Activated T-cell treated with anti-CD3 and anti-CD28 coated beads for 1 hour (primary cell): ENCODE measurements around the gene SMAD2.

ENCODE experiments used
- DNase-seq: peaks from one replicate; pipeline ENCODE4 v3.0.0-alpha.2; 2020; ENCODE audit warnings: low read depth

The SMAD2 gene

DNA sequence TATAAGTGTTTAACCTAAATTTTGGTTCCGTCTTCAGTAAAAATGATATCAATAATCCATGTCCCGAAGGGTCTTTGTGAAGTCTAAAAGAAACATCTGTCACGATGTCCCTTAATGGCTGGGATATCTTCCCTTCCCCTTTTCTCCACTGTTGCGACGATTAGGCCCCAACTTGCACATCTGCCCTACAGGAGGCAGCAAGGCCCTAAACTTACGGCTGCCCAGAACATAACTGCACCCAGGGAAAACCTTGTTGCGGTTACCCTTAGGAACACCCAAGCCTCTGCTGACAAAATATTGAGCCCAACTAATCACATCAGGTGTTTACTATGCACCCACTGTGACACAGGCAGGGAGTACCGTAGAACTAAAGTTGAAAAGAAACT is 1.3 kb upstream of the SMAD2 start:
- DNase-seq, result no peak

DNA sequence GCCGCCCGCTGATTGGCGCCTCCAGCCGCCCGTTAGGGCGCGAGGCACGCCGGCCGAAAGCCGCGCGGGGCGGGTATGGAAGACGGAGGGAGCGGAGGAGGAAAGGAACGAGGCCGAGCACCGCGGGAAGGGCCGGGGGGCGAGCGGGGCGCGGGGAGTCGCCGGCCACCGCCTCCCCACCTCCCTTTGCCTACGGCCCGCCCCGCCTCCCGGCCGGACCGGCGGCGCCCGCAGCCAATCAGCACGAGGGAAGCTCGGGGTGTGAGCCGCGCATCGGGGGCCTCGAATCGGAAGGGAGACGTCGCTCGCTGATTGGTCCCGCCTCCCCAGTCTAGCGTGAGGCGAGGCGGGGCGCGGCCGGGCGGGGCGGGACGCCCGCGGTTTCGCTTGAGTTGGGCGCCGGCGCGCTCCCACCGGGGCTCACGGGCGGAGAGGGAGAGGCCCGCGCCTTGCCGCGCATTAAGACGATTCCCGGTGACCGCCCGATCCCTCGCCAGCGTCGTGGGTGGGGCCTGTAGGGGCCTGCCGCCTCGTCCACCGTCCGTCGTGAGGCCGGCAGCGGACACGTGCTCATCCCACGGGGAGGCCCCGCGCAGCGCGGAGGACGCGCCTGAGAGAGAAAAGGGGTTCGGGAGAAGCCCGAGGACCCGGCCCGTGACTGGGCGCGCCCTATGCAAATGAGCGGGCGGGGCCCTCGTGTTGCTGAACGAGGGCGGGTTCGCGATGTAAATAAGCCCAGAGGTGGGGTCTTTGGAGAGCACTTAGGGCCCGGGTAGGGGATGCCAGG is 665 bp upstream of the SMAD2 start:
- DNase-seq, result peak; percentile 91

DNA sequence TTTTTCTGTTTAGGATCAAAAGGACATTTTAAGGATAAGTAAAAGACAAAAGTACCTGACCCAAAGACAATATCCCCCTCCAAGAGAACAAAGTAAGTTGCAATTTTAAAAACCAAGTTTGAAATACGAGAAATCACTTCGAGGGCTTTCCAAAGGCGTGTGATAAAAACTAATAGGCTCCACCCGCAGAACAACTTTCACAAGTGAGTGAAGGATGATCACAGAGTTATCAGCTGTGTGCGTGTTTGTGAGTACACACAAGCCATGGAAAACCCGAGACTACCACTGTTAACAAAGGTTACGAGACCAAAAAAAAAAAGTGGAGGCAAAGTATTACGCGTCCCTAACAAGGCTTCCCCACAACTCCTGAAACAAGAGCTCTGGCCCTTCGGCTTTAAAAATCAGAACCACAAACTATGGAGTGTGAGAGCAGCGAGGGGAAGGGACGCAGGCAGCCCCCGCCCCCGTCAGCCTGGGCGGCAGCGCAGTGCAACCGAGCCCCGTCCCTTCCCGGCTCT is 719 bp downstream of the SMAD2 start:
- DNase-seq, result no peak

DNA sequence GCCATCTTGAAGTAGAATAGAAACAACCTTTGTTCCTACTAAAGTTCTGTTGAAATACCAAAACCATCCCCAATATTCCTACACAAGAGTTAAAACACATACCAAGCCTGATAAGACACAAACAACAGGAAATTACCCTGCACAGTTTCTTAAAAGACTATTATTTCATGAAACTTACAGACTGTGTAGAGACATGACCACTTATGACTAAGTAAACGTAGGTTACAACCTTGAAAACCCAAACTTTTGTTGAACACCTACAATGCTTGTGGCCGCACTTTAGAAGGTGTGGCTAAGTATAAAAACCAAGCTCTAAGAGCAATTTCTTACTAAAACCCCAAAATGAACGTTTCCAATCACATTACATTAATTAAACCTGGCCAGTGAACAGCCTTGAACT is 2.0 kb downstream of the SMAD2 start:
- no peak for DNase-seq

DNA sequence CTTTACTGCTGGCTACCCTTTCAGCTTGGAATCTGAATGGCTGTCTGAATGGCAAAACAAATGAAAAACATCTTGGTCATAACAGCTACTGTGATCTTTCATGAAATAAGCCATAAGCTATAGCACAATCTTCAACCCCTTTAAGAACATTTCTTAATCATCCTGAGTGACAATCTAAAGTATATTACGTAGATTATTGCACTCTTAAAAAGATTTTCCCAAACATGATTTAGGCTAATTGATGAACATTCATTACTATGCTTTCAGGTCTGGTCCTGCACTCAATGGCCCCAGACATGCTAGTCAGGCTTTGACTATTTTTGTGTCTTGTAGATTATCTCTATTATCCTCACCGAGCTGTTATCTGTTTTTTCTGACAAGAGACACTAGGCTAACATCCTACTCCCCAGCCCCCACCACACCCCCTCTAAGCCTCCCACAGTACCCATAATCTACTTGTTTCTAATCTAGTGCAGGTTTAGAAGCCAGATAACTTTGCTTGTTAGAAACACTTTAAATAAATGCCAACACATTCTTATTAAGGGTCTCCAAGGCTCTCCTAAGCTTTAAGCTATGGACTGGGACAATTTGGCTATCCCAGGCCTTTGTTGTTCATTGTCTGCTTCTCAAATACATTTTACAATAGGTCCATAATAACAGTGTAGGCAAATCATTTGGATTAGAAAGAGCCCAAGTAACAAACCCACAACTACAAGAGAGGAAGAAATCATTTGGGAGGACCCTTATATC is 4.2 kb downstream of the SMAD2 start:
- DNase-seq, result no peak

DNA sequence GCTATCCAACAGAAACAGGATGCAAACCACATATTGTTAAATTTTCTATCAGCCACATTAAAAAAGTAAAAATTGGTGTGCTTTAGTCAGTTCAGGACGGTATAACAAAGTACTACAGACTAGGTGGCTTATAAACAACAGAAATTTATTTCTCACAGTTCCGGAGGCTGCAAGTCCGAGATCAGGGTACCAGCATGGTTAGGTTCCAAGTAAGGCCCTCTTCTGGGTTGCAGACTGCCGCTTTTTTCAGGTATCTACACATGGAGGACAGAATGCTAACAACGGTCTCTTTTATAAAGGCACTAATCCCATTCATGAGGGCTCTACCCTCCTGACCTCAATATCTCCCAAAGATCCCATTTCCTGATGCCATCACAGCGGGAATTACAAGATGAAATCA is 10.5 kb downstream of the SMAD2 start:
- no peak for DNase-seq

DNA sequence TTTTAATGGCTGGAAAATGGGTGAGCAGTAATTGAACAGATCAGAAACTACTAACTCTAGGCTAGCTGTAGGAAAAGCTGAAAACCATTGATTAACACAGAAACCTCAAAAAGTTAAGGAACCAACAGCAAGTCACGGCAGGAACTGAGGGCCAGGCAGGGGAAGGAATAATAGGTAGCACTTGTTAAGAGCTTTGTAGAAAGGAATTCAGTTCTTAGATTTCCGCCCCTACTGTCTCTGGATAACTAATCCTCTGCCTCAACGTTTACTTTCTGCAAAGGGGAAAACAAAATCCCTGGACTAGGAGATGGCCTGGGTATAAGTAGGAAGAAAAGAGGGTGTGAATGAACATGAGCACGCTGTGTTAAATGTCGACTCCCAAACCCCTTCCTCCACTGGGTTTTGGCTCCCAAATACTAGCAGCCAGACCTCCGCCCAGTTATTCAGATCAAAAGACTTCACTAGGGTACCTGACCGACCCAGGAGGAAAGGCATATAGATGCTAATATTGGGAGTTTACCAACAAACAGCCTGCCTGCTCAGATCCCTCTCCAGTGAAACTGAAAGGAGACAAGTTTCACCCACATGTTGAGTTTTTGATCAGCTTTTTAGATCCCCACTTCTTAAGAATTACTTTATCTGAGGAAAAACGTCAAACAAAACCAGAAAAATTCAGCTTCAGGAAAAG is 12.4 kb downstream of the SMAD2 start:
- DNase-seq, result no peak

DNA sequence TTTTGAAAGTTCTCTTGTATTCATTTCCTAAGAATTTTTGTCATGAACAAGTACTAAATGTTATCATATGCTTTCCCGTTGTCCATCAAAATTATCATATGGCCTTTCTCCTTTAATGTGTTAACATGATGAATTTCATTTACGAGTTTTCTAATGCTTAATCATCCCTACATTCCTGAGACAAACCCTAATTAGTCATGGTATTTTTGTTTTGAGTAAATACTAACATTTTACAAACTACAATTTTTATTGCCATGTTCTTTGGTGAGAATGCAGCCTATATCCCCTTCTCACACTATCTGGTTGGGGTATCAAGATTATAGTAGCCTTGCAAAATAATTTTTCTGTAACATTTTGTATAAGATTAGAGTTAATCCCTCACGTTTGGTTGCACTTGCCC is 14.5 kb downstream of the SMAD2 start:
- no peak for DNase-seq

DNA sequence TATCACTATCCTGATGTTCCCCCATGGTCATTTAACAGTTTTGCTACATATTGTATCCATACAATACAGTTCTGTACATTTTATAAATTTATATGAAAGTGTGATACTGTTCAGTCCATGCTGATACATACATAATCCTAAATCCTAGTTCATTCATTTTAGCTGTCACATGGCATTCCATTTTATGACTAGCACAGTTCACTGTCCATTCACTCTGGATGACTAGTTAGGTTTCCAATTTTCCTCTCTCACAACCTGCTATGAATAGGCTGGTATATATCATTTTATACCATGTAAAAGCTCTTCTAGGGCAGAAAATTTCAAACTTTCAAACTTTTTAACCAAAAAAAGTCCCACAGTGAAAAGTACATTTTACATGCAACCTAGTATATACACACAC is 15.2 kb downstream of the SMAD2 start:
- no peak for DNase-seq

DNA sequence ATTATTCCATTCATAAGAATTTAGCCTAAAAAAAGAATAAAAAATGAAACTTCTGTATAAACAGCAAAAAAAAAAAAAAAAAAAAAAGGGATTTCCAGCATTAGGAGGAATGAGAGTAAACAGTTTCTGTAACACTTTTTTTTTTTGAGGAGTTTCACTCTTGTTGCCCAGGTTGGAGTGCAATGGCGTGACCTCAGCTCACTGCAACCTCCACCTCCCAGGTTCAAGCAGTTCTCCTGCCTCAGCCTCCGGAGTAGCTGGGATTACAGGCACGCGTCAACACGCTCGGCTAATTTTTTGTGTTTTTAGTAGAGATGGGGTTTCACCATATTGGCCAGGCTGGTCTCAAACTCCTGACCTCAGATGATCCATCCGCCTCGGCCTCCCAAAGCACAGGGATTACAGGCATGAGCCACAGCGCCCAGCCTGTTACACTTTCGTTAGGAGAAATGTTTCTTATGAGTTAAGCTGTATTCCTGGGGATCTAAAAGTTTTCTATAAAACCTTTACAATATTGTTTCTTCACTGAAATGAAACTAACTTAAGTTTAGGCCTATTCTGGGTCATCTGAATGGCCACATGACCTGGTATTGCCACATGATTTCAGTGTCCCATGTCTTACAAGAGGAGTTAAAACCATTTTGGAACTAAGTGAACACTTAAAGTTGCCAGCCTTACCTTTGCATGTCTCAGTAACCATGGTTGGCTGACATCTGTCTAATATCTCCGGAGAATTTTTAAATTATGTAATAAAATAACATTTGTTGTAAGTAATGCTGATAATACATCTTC is 17.5 kb downstream of the SMAD2 start:
- DNase-seq, result no peak

DNA sequence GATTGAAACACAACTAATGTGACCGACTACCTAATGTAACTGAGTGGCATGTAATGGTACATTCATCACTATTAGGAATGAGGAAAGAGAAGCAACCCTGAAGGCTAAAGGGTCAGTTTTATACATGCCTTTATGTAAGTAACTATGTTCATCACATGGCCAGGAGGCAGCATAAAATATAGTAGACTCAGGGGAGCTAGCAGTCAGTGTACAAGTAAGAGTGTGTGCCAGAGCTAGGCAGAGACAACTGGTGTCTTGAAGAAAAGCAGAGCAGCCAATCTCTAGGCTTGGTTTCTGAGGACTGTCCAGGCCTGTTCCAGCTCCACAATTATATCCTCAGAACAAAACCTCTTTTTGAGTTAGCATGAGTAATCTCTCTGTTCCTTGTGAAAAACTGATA is 18.1 kb downstream of the SMAD2 start:
- DNase-seq, result no peak

DNA sequence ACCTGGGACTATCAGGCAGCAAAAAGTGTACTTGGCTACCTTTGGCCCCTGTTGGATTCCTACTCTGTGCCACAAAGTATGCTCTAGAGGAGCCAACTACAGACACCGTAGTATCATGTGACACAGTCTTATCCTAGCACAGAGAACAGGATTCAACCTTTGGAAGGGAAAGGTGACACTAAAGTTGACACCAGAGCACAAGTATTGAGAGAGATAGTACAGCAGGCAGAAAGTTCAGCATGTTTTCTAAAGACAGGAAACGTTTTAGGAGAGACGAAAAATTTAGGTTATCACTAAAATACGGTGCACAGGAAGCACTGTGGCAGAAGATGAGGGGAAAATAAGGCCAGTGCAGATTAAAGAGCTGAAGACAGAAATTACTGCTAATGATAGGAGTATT is 18.6 kb downstream of the SMAD2 start:
- no peak for DNase-seq

DNA sequence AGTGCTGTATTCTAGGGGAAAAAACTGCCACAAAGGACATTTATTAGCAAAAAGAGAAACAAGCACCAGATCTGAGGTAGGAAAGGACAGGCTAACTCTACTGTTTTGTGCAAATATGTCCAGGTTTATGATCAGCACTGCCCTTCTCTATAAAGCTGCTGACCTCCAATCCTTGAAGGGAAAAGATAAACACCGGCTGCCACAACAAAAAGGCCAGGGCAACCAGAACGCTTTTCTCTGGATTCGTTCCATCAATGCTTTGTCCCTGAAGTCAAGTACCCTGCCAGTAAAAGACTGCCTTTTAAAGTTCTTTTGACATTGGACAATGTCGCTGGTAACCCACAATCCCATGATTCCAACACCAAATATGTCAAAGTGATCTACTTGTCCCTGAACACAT is 21.0 kb downstream of the SMAD2 start:
- DNase-seq, result no peak

DNA sequence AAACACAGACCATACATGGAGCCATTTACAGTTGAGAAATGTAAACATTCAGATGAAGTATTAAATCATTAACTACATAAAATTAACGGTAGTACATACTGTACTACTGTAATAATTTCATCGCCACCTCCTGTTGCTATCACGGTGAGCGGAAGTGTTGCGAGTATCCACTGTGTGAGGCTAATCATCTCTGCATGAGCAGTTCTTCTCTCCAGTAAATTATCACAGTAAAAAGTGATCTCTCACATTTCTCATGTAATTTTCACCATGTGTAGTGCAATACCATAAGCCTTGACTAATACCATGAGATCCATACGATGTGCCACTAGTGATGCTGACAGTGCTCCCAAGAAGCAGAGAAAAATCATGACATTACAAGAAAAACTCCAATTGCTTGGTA is 21.9 kb downstream of the SMAD2 start:
- no peak for DNase-seq

DNA sequence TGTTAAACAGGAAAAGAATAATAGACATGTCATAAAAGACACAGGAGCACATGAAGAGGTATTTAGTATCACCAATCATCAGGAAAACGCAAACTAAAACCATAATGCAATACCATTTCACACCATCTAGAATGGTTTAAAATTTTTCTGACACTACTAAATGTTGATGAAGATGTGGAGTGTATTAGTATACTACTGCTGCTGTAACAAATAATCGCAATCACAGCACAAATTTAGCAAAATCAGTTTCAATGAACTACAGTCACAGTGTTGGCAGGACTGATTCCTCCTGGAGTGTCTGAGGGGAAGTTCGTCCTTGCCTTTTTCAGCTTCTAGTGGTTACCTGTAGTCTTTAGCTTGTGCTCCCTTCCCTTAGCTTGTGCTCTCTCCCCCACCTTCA is 24.1 kb downstream of the SMAD2 start:
- no peak for DNase-seq

DNA sequence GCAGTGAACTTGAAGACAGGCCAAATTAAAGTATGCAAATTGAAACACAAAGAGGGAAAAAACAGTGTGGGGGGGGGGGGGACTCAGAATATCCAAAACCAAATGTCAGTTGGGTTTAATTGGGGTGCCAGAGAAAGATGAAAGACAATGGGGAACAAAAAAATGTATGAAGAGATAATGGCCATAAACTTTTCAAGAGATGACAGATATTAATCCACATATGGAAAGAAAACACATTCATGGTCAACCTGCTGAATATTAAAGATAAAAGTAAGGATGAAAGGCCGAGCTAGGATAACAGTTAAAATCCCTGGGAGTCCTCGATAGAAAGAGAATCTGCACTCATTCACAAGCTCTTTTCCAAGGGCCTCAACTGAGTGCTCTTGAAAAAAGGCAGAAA is 26.6 kb downstream of the SMAD2 start:
- no peak for DNase-seq

DNA sequence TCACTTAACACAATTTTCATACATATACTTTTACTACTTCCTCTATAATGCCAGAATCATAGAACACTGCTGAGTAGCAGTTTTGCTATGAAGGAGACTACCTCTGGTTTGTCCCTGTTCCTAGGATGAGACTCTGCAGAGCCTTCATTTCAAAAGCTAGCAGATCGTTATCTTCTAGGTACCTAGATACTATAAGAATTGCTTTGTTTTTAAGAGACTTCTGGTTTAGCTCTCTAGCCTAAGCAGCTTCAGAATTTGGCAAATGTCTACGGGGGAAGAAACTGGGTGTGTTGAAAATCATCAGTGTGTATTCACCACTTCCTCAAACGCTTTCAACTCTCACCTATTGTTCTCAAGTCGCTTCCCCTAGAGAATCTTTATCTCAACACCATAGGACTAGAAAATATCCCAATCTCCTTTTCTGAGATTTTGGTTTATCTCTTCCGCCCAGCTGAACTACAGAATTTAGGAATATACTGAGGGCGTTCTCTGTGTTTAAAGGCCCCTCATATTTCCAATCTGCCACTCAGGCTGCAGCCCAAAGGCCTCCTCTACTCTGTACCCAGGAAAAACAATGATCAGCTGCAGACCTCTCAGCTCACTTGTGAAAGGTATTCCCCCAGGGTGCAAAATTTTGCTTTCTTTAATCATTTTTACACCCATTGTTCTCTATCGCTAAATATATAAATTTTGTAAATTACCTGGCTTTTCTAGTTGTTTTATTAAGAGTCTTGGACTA is 28.7 kb downstream of the SMAD2 start:
- no peak for DNase-seq

DNA sequence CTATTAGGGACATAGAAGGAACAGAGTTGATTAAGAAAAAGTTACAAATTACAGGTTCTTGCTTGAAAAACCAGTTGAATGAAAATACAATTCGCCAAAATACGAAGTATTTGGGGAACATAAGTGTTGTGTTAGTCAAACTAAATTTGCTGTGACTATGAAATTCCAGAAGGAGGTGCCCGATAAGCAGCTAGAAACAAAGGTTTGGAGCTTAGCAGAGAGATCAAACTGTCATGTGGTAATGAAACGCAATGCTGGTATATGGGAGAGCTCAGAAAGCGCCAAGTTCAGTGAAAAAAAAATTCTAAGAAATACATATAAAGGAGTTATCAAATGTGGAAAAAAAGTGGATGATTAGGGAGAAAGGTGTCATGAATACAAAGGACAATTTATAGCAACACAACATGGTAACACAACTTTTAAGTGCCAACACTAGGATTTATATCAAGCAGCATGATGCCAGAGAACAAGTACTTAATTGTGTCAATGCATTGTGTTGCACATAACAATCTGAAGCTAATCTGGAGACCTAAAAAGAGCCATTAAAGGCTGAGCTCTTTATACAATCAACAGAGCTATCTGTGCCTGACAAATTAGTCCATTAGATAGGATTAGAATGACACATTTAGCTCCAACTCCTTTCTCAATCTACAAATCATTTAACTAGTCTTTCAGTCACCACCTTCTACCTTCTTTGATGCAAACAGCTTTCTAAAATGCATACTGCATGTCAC is 31.2 kb downstream of the SMAD2 start:
- no peak for DNase-seq

DNA sequence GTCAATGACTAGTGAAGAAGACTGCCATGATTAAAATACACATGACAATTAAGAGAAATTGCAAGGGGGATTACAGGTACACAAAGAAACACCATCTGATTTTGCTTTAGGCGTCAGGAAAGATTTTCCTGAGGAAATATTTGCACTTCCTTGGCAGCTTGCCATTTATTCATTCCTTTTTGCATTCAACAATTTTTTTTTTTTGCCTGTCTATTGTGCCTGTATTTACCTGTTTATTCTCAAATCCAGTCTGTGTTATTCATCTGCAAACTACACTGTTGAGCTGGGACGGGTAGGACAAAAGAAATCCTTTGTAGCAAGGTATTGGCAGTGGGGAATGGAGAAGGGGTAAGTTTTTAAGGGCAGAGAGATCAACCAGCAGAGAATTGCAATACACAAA is 31.8 kb downstream of the SMAD2 start:
- DNase-seq, result no peak

DNA sequence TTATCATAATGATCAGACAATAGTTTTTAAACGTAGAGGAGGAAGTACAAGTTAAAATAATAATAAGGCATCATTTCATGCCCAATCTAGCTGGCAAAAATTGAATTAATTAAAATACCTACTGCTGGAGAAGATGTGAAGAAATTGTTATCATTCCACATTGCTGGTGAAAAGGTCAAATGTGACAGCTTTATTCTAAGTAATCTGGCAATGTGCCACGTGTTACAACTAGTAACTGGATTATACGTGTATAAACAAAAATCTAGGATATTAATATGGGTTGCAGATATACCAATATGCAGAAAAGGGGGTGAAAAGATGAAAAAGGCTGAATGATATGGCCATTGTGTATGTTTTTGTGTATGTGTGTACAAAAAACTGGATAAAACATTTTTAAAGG is 32.4 kb downstream of the SMAD2 start:
- no peak for DNase-seq
